NCI-H2107 treated with DMSO at 0.1 percent for 48 hours (cell line): Measurements from ENCODE around the gene BCL2.

Source experiments
- DNase-seq: peaks from one replicate; lab custom pipeline; 2025; ENCODE audit not compliant: unreplicated experiment; lab: John Stamatoyannopoulos, UW

The BCL2 gene

DNA sequence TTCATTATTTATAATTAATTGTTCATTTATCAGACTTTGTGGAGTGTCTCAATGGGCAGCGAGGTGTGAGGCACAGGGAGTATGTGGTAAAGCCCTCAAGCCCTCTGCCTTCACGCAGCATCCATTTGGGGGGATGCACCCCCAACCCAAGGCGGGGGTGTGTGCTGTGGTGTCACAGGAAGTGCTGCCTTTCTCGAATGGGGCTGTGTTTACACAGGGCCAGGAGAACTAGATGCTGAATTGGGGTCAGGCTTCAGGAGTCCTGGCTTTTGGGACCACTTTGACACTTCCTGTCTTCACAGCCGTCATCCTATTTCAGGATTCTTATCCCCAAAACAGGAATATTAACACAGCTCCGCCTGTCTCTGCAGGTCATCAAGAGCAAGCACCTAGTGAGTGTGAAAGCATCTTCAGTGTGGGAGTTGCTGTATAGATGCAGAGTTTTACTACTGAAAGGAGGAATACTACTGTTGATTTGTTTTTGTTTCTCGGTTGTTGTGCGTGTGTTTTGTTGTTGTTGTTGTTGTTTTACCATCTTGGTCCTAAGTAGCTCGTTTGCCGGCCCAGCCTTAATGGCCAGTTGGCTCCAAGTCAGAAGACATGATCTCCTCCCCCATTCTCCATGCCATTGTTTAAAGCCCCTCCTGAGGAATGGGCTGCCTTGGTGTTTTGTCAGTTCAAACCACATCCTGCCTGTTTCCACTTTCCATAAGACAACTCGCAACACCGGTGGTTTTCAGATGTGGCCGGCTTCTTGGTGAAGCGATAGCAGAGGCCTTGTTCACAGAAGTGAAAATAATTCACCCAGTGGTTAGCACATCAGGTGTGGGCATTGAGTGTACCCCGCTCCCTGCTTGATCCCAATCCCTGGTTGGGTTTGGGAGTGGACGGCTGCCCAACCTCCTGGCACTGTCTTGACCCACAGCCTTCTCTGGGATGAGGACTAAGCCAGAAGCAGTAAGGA, 221.3 kb downstream of the BCL2 start:
- DNase-seq = no peak

DNA sequence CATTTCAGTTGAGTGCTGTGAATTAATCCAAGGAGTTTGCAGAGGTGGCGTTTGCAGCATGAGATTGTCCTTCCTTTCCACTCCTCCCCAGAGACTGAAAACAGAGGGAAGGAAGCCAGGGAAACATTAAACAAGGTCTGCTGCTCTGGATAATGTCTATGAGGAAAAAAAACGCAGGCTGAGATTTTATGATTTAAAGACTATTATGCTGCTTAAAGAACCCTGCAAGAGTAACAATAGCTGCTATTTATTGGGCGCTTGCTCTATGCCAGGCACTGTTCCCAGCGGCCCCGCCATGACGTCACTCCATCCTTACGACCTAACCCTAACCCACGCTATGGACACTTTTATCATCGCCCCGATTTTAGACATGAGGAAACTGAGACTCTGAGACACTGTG, 222.4 kb downstream of the BCL2 start:
- no peak for DNase-seq

DNA sequence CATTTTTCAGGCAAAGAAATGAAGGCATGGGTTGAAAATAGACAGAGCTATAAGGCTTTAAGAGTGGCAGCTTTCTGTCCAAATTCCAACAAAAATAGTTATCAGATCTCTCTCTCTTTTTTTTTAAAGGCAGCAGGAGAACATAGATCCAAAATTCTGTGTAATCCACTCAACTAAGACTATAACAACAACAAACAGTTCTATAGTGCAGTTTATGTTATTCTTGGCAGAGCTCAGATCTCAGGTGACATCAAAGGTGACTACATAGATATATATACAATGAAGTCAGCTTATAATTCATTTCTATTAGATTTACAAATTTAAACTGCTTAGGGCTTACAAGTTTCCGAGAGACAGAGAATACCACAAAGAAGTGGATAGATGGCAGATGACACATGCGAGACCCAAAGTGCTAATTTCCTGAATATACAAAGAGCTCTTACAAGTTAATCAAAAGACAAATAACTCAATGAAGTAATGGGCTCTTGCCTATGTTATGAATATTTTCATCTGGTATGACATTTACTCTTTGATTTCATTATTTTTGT, 223.2 kb downstream of the BCL2 start:
- no peak for DNase-seq

GRCh38 chr18:63095768-63096167, 223.8 kb downstream of the BCL2 start:
- DNase-seq = no peak

GRCh38 chr18:63091671-63092364, 227.8 kb downstream of the BCL2 start:
- no peak for DNase-seq

DNA sequence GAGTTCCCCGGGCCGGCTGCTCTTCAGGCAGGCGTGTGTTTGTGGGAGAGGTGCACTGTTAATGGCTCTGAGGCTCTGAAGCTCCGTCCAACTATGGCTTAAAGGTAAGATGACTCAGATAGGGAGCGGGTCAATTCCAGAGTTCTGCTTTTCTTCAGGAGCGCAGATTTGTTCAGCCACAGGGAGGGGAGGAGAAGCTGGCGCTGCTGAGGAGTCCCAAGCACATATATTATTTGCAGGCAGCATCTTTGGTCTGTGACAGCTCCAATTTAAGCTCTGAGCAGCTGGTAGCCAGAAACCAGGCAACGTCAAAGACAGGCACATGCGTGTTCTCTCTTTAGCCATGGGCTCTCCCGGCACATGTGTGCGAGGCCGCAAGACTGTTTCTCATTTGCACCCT, 229.2 kb downstream of the BCL2 start:
- no peak for DNase-seq

GRCh38 chr18:63089041-63089440, 230.5 kb downstream of the BCL2 start:
- DNase-seq = no peak

GRCh38 chr18:63088262-63088661, 231.3 kb downstream of the BCL2 start:
- no peak for DNase-seq

- DNase-seq = no peak
These were observed 231.9 kb downstream of the BCL2 start for GRCh38 chr18:63087421-63088230.

GRCh38 chr18:63085611-63086010, 234.0 kb downstream of the BCL2 start:
- DNase-seq = no peak

DNA sequence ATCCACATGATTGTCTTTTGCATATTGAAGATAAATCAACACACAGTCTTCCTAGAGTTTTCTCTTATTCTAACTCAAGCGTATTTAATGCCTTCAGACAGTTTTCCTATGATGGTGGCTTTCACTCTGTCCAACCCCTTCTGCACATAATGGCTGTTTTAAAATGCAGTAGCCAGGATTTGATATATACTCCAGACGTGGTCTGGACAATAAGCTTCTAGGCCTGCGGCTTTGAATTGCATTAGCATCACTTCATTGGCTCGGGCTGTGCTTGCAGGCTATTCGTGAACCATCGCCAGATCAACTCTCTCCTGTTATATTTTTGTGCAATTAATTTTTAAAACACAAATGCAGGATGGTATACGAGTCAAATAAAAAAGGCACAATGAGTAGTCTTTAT, 235.3 kb downstream of the BCL2 start:
- no peak for DNase-seq

DNA sequence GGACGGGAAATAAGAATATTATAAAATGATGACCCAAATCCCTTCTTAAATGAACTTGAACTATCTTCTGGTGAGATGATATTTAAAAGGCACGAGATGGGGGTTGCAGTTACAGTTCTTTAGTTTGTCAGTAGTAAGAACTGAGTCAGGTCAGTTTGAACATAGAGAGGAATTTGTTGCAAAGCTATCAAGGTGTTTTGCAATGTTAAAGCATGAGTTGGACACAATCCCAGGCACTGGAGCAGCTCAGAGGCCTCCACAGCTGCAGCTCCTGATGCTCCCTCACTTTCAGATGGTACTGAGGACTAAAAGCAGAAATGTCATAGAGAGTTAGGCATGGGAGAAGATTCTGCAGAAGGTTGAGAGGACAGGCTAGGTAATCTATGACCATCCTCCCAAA, 236.0 kb downstream of the BCL2 start:
- DNase-seq = no peak

DNA sequence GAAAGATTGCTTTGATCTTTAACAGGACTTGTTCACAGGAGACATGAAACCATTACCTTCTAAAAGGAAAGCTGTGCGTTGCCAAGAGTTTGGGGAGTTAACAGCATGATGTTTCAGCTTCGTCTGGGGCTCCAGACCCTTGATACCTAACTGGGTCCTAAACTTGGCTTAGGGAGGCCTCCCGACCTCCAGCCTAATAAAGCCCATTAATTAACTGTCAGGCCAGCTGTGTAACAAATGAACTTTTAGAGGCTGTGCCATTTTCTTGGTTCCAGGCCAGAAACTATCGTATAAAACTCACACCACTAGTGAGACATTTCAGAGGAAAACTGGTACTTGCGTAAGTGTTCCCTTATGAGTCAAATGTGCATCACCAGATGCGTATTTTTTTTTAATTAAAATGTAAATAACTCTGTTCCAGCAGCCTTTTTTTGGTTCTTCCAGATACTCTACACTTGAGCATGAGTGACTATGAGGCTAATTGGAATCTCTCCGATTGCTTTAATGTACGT, 236.5 kb downstream of the BCL2 start:
- DNase-seq = no peak

DNA sequence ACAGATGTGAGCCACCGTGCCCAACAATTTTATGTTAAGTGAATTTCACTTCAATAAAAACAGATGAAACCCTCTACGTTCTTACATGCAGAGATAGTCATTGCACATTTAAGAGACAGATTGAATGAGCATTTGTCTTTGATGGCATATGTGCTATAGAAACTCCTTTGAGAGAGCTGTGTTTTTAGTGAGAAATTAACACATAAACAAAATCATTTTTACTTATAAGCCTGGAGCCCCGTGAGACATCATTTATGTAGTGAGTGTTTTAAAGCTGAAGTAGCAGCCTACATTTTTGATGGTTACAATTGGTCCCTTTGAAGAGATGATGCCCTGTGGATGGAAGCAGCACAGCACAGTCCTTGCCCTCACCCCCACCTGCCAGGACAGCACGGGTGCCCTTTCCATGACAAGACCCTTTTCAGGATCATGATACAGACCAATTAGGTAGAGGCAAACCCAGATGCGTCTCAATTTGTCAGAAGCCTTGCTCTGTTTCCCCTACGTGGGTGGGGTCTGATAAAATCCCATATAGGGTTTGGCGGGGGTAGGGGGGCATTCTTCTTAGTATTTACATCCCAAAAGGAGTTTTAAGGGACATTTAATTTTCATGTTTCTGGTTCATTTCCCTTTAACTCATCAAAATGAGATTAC, 237.1 kb downstream of the BCL2 start:
- no peak for DNase-seq

DNA sequence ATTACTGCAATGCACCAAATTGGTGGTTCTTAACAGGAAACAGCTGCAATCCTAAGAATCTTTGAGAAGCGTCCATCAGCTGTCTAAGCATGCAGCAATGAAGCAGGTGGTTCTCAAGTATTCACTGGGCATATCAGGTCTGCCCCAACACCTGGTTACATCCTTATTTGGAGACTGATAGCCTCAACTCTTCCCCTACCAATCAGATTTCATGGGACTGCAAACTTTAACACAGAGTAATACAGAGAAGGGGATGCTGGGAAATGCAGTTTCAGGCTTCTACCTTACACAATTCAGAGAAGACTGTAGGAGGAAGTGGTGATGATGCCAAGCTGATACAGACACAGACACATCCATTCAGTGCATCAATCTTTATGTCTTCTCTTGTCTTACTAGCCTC, 240.5 kb downstream of the BCL2 start:
- no peak for DNase-seq

DNA sequence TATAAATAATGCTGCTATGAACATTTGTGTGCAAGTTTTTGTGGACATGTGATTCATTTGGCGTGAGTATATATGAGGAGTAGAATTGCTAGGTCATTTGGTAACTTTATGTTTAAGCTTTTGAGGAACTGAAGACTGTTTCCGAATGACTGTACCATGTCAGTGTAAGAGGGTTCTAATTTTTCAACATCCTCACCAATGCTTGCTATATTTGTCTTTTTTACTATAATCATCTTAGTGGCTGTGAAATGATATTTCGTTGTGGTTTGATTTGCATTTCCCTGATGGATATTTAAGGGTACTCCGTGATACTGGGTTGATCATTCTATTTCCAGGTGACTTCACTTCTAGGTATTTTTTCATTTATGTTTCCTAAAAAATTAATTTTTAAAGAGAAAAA, 241.1 kb downstream of the BCL2 start:
- no peak for DNase-seq

- peak; percentile 50 for DNase-seq
These were observed 244.6 kb downstream of the BCL2 start for GRCh38 chr18:63074981-63075404.

- DNase-seq = peak; percentile 44
These were observed 246.1 kb downstream of the BCL2 start for GRCh38 chr18:63073481-63073880.
